SK-N-SH (cell line): ENCODE data around the gene RBM17. TPM values are rescaled to one million over a fixed set of nuclear protein-coding genes. Genes with fewer than 3 reads are reported as not detected.

Experiments used
- CTCF ChIA-PET: fragments of 300-600, 350-600 bp; formaldehyde crosslinking; extraction: SDS; loops from one replicate; lab custom pipeline; 2021; lab: Yijun Ruan, JAX
- POLR2A ChIA-PET: fragments of 350-600 bp; sonication (Branson Sonifier 250); formaldehyde crosslinking; extraction: SDS; loops from one replicate; lab custom pipeline; 2020; ENCODE audit warnings: antibody characterized with exemption, inconsistent platforms; lab: Yijun Ruan, JAX
- DNase-seq: peaks from one replicate; pipeline ENCODE4 v3.0.0; 2012
- H2AFZ ChIP-seq: fragments of 200-600 bp; sonication (generic); 2 replicates; pipeline ENCODE4 v1.8.1; 2016; ENCODE audit warnings: antibody characterized with exemption, mild to moderate bottlenecking, low read depth
- H3F3A ChIP-seq: fragments of 200-600 bp; sonication (generic); replicated peaks from 2 replicates; pipeline ENCODE3; 2016; ENCODE audit warnings: antibody characterized with exemption, mild to moderate bottlenecking; ENCODE audit not compliant: insufficient read depth
- H3K27ac ChIP-seq, 2 experiments: fragments of 200-500 bp in 1 of 2; fragments of 200-600 bp in 1 of 2; sonication (Bioruptor generic) in 1 of 2; sonication (generic), shearing (Covaris generic) in 1 of 2; 2 replicates each; pipeline versions ENCODE4 v1.5.1 to v1.6.1; 2014 to 2016; ENCODE audit warnings: low read depth in 2 of 2, inconsistent platforms in 1 of 2, low read length in 1 of 2, mild to moderate bottlenecking in 1 of 2, mixed read lengths in 1 of 2
- H3K27me3 ChIP-seq: fragments of 200-600 bp; sonication (generic), shearing (Covaris generic); 2 replicates; pipeline ENCODE4 v1.6.1; 2016; ENCODE audit warnings: mixed run types; ENCODE audit not compliant: insufficient read depth
- H3K36me3 ChIP-seq, 2 experiments: fragments of 200-500 bp in 1 of 2; fragments of 200-600 bp in 1 of 2; sonication (Bioruptor generic) in 1 of 2; sonication (generic) in 1 of 2; replicated peaks in 1 of 2; 2 replicates each; pipeline versions ENCODE3 to v1.5.1; 2014 to 2016; ENCODE audit warnings: low read length in 1 of 2, mild to moderate bottlenecking in 1 of 2; ENCODE audit not compliant: insufficient read depth in 2 of 2, control insufficient read depth in 1 of 2
- H3K4me1 ChIP-seq, 2 experiments: fragments of 200-500 bp in 1 of 2; fragments of 200-600 bp in 1 of 2; sonication (Bioruptor generic) in 1 of 2; sonication (generic), shearing (Covaris generic) in 1 of 2; 2 replicates each; pipeline versions ENCODE4 v1.5.1 to v1.6.1; 2014 to 2016; ENCODE audit warnings: low read depth in 1 of 2, low read length in 1 of 2, mixed run types in 1 of 2; ENCODE audit not compliant: insufficient read depth in 2 of 2, control insufficient read depth in 1 of 2
- H3K4me2 ChIP-seq: fragments of 200-600 bp; sonication (generic), shearing (Covaris generic); 2 replicates; pipeline ENCODE4 v1.6.1; 2017; ENCODE audit warnings: mixed run types
- H3K4me3 ChIP-seq, 2 experiments: fragments of 200-500 bp in 1 of 2; fragments of 200-600 bp in 1 of 2; sonication (Bioruptor generic) in 1 of 2; sonication (generic), shearing (Covaris generic) in 1 of 2; 2 replicates each; pipeline versions ENCODE4 v1.5.1 to v1.8.1; 2014 to 2016; ENCODE audit warnings: low read depth in 2 of 2, inconsistent platforms in 1 of 2, low read length in 1 of 2, mild to moderate bottlenecking in 1 of 2, mixed read lengths in 1 of 2, moderate library complexity in 1 of 2
- H3K79me2 ChIP-seq: fragments of 200-600 bp; sonication (generic); 2 replicates; pipeline ENCODE4 v1.8.1; 2017; ENCODE audit warnings: mild to moderate bottlenecking; ENCODE audit not compliant: insufficient read depth
- H3K9ac ChIP-seq: fragments of 200-600 bp; sonication (generic); 2 replicates; pipeline ENCODE4 v1.6.1; 2017; ENCODE audit warnings: mixed run types
- H3K9me2 ChIP-seq: fragments of 200-600 bp; sonication (generic); 2 replicates; pipeline ENCODE4 v1.6.1; 2017; ENCODE audit warnings: mixed run types
- H3K9me3 ChIP-seq: fragments of 200-600 bp; sonication (generic); 2 replicates; pipeline ENCODE4 v1.6.1; 2017; ENCODE audit warnings: mixed run types, mild to moderate bottlenecking, moderate library complexity
- H4K20me1 ChIP-seq: fragments of 200-600 bp; sonication (generic); 2 replicates; pipeline ENCODE4 v1.6.1; 2017; ENCODE audit warnings: mild to moderate bottlenecking, mixed run types; ENCODE audit not compliant: insufficient read depth
- ELF1 ChIP-seq: IDR thresholded peaks from 2 replicates; pipeline ENCODE4 v1.4.0; 2012
- FOXJ3 ChIP-seq: sonication (generic); formaldehyde crosslinking; IDR thresholded peaks from 2 replicates; pipeline ENCODE4 v1.5.1; 2020; ENCODE audit warnings: mild to moderate bottlenecking, missing genetic modification reagents
- GABPA ChIP-seq: IDR thresholded peaks from 2 replicates; pipeline ENCODE4 v1.4.0; 2012; ENCODE audit warnings: low read depth, mild to moderate bottlenecking
- GATA2 ChIP-seq: sonication (generic); formaldehyde crosslinking; IDR thresholded peaks from 2 replicates; pipeline ENCODE4 v1.5.0; 2020; ENCODE audit warnings: mild to moderate bottlenecking, missing genetic modification reagents
- JUND ChIP-seq: IDR thresholded peaks from 2 replicates; pipeline ENCODE4 v1.4.0; 2012
- MEF2A ChIP-seq: IDR thresholded peaks from 2 replicates; pipeline ENCODE4 v1.4.0; 2012; ENCODE audit warnings: low read depth, borderline replicate concordance
- MXI1 ChIP-seq: IDR thresholded peaks from 2 replicates; pipeline ENCODE4 v1.6.1; 2012; ENCODE audit warnings: mild to moderate bottlenecking, low read depth, low read length, improper control_type of control experiment
- NRF1 ChIP-seq: IDR thresholded peaks from 2 replicates; pipeline ENCODE4 v1.6.1; 2012; ENCODE audit warnings: low read depth, mild to moderate bottlenecking, low read length
- POLR2AphosphoS5 ChIP-seq: IDR thresholded peaks from 2 replicates; pipeline ENCODE4 v1.6.1; 2012; ENCODE audit warnings: low read depth, low read length
- RCOR1 ChIP-seq: fragments of 150-350 bp; IDR thresholded peaks from 2 replicates; pipeline ENCODE4 v1.6.1; 2017; ENCODE audit warnings: antibody characterized with exemption, low read length
- TCF12 ChIP-seq: IDR thresholded peaks from 2 replicates; pipeline ENCODE4 v1.4.0; 2012
- TEAD4 ChIP-seq: IDR thresholded peaks from 2 replicates; pipeline ENCODE4 v1.4.0; 2012; ENCODE audit warnings: mild to moderate bottlenecking, borderline replicate concordance; ENCODE audit not compliant: insufficient read depth
- ZBTB33 ChIP-seq: IDR thresholded peaks from 2 replicates; pipeline ENCODE4 v1.4.0; 2012; ENCODE audit warnings: low read depth, borderline replicate concordance
- WGBS: methylation state at CpG from one replicate; pipeline ENCODE4 v1.1.6; 2017; ENCODE audit warnings: low lambda C conversion rate; 5-methylcytosine and 5-hydroxymethylcytosine counted together
- polyA plus RNA-seq, 3 experiments: library from polyadenylated mRNA; depleted of rRNA; stranded (reverse); fragments of >200 nt; gene quantifications; 2 replicates each; pipeline ENCODE4 v1.2.3, GENCODE V29; 2012
- TF ChIP-seq, protein P1 (sequence below): IDR thresholded peaks from 2 replicates; pipeline ENCODE4 v1.6.1; 2012; ENCODE audit warnings: mild to moderate bottlenecking, low read depth, low read length, moderate library complexity
- TF ChIP-seq, protein P2 (sequence below): IDR thresholded peaks from 2 replicates; pipeline ENCODE4 v1.4.0; 2012; ENCODE audit warnings: low read depth, borderline replicate concordance
- TF ChIP-seq, protein P3 (sequence below): IDR thresholded peaks from 2 replicates; pipeline ENCODE4 v1.4.0; 2012; ENCODE audit warnings: low read depth
- TF ChIP-seq, protein P4 (sequence below): fragments of 200-600 bp; sonication (generic); IDR thresholded peaks from 2 replicates; pipeline ENCODE4 v1.6.1; 2017; ENCODE audit warnings: antibody characterized with exemption, mild to moderate bottlenecking, moderate library complexity

The RBM17 gene
- polyA plus RNA-seq, 1 of the 3 experiments (the other 2 are of a cell fraction) = 32.6 TPM

GRCh38 chr10:6146013-6146785 lies 57.4 kb downstream of the RBM17 start:
- Histone ChIP-seq H3K27me3 (no peaks in the 10 kb centered on the region), H3K9me3 (no peaks in the 10 kb centered on the region), H3K4me3 (peak overlapping the region in 1 of 2 experiments; percentile 86; a peak in 2 of 4 replicates), H3K79me2 (peaks cover 8% of the 10 kb centered on the region; the same call in 1 of the 2 replicates), H3K36me3 (no peaks in the 10 kb centered on the region), H2AFZ (no peak overlapping the region), H3K4me1 (no peaks in the 10 kb centered on the region; a peak in 1 of 4 replicates), H3K9me2 (no peaks in the 10 kb centered on the region), H3K27ac (no peak overlapping the region), H4K20me1 (no peaks in the 10 kb centered on the region), H3K4me2 (peak overlapping the region; percentile 98), H3K9ac (no peak overlapping the region), H3F3A (peaks cover 9% of the 10 kb centered on the region)
- DNase-seq = no peak
- TF ChIP-seq, protein P1, sequence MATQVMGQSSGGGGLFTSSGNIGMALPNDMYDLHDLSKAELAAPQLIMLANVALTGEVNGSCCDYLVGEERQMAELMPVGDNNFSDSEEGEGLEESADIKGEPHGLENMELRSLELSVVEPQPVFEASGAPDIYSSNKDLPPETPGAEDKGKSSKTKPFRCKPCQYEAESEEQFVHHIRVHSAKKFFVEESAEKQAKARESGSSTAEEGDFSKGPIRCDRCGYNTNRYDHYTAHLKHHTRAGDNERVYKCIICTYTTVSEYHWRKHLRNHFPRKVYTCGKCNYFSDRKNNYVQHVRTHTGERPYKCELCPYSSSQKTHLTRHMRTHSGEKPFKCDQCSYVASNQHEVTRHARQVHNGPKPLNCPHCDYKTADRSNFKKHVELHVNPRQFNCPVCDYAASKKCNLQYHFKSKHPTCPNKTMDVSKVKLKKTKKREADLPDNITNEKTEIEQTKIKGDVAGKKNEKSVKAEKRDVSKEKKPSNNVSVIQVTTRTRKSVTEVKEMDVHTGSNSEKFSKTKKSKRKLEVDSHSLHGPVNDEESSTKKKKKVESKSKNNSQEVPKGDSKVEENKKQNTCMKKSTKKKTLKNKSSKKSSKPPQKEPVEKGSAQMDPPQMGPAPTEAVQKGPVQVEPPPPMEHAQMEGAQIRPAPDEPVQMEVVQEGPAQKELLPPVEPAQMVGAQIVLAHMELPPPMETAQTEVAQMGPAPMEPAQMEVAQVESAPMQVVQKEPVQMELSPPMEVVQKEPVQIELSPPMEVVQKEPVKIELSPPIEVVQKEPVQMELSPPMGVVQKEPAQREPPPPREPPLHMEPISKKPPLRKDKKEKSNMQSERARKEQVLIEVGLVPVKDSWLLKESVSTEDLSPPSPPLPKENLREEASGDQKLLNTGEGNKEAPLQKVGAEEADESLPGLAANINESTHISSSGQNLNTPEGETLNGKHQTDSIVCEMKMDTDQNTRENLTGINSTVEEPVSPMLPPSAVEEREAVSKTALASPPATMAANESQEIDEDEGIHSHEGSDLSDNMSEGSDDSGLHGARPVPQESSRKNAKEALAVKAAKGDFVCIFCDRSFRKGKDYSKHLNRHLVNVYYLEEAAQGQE = no peak
- no peak for TF ChIP-seq FOXJ3
- TF ChIP-seq POLR2AphosphoS5 = no peak
- TF ChIP-seq, protein P2, sequence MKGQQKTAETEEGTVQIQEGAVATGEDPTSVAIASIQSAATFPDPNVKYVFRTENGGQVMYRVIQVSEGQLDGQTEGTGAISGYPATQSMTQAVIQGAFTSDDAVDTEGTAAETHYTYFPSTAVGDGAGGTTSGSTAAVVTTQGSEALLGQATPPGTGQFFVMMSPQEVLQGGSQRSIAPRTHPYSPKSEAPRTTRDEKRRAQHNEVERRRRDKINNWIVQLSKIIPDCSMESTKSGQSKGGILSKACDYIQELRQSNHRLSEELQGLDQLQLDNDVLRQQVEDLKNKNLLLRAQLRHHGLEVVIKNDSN = no peak
- TF ChIP-seq NRF1 = no peak
- no peak for TF ChIP-seq MEF2A
- TF ChIP-seq ZBTB33 = no peak
- no peak for TF ChIP-seq RCOR1
- TF ChIP-seq JUND = no peak
- no peak for TF ChIP-seq MXI1
- TF ChIP-seq TCF12 = no peak
- no peak for TF ChIP-seq GABPA
- TF ChIP-seq ELF1 = no peak
- TF ChIP-seq, protein P3, sequence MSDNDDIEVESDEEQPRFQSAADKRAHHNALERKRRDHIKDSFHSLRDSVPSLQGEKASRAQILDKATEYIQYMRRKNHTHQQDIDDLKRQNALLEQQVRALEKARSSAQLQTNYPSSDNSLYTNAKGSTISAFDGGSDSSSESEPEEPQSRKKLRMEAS = no peak
- TF ChIP-seq, protein P4, sequence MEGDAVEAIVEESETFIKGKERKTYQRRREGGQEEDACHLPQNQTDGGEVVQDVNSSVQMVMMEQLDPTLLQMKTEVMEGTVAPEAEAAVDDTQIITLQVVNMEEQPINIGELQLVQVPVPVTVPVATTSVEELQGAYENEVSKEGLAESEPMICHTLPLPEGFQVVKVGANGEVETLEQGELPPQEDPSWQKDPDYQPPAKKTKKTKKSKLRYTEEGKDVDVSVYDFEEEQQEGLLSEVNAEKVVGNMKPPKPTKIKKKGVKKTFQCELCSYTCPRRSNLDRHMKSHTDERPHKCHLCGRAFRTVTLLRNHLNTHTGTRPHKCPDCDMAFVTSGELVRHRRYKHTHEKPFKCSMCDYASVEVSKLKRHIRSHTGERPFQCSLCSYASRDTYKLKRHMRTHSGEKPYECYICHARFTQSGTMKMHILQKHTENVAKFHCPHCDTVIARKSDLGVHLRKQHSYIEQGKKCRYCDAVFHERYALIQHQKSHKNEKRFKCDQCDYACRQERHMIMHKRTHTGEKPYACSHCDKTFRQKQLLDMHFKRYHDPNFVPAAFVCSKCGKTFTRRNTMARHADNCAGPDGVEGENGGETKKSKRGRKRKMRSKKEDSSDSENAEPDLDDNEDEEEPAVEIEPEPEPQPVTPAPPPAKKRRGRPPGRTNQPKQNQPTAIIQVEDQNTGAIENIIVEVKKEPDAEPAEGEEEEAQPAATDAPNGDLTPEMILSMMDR = no peak
- TF ChIP-seq TEAD4 = no peak
- TF ChIP-seq GATA2 = no peak
- CTCF ChIA-PET = interaction anchor here (1.4 to 2.2 kb wide), 3 partner anchors 38 to 255 kb away, joined by 3 to 7 read pairs (median 5); no protein-coding TSS in a partner anchor
- POLR2A ChIA-PET = no interaction called here
- WGBS = 89% methylated on average over 19 of the region's 22 CpGs
